Mucosa of rectum (tissue), 2 donors: ENCODE results near the gene ABTB2.

Source experiments
- H3K27ac ChIP-seq, 2 donors: one replicate each; pipeline ENCODE4 v1.7.0; 2013; ENCODE audit warnings: inconsistent platforms in 2 of 2, low read depth in 2 of 2, low read length in 2 of 2
- H3K27me3 ChIP-seq, 2 donors: one replicate each; pipeline ENCODE4 v1.7.0; 2013; ENCODE audit warnings: low read length in 2 of 2; ENCODE audit not compliant: control insufficient read depth in 2 of 2, insufficient read depth in 2 of 2
- H3K36me3 ChIP-seq, 2 donors: one replicate each; pipeline ENCODE4 v1.7.0; 2013; ENCODE audit warnings: low read length in 2 of 2; ENCODE audit not compliant: control insufficient read depth in 2 of 2, insufficient read depth in 2 of 2
- H3K4me1 ChIP-seq, 2 donors: one replicate each; pipeline ENCODE4 v1.7.0; 2013; ENCODE audit warnings: low read length in 2 of 2, mild to moderate bottlenecking in 1 of 2; ENCODE audit not compliant: control insufficient read depth in 2 of 2, insufficient read depth in 2 of 2
- H3K4me3 ChIP-seq, 2 donors: one replicate each; pipeline ENCODE4 v1.7.0; 2013; ENCODE audit warnings: low read length in 2 of 2
- H3K9ac ChIP-seq, 2 donors: one replicate each; pipeline ENCODE4 v1.7.0; 2013; ENCODE audit warnings: low read length in 2 of 2, low read depth in 1 of 2, mild to moderate bottlenecking in 1 of 2
- H3K9me3 ChIP-seq, 2 donors: one replicate each; pipeline ENCODE4 v1.7.0; 2013; ENCODE audit warnings: low read length in 2 of 2; ENCODE audit not compliant: control insufficient read depth in 2 of 2
- donor health status: healthy.
- donor health status: Normal muscosa, but diverticular disease.

Gene ABTB2

DNA sequence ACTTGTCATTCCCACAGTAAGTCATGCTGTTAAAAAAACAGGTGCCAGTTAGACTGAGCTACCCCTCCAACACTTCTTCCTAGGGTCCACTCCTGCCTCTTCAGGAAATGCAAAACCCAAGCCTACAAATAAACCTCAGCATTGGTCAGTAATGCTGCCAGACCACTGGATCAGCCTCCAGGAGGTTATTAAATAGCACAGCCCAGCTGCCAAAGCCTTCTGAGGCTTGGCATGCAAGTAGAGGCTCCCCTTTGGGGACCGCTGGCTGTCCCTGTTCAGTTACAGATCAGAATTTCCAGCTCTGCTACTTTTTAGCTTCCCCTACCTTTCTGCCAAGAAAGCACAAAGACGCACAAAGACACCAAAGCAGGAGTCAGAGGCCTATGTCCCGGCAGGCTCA, 33.3 kb downstream of the ABTB2 start:
- H3K27me3 ChIP-seq = no peaks in the 10 kb centered on the region
- H3K4me3 ChIP-seq = no peak overlapping the region
- H3K9ac ChIP-seq = no peak overlapping the region
- no peaks in the 10 kb centered on the region for H3K4me1 ChIP-seq
- no peaks in the 10 kb centered on the region for H3K36me3 ChIP-seq
- H3K9me3 ChIP-seq = no peaks in the 10 kb centered on the region
- H3K27ac ChIP-seq = no peak overlapping the region

DNA sequence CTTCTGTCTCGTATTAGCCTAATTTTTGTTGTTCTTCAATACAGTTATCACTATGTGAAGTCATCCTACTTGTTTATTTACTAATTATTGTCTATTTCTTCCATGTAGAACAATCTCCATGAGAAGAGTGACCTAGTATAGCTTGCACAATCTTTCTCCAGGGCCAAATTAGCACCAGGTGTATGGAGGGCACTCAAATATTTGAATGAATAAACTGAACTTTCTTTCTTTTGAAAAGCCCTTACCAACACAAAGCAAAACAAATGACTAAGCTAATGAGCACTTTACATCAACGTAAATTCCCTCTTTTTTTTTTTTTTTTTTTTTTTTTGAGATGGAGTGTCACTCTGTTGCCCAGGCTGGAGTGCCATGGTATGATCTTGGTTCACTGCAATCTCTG, 34.2 kb downstream of the ABTB2 start:
- H3K27ac ChIP-seq = no peak overlapping the region
- H3K27me3 ChIP-seq = no peaks in the 10 kb centered on the region
- H3K9me3 ChIP-seq = no peaks in the 10 kb centered on the region
- peaks cover 0 to 8% of the 10 kb centered on the region in 2 donors for H3K4me1 ChIP-seq
- H3K9ac ChIP-seq = no peak overlapping the region
- no peaks in the 10 kb centered on the region for H3K36me3 ChIP-seq
- no peak overlapping the region for H3K4me3 ChIP-seq

DNA sequence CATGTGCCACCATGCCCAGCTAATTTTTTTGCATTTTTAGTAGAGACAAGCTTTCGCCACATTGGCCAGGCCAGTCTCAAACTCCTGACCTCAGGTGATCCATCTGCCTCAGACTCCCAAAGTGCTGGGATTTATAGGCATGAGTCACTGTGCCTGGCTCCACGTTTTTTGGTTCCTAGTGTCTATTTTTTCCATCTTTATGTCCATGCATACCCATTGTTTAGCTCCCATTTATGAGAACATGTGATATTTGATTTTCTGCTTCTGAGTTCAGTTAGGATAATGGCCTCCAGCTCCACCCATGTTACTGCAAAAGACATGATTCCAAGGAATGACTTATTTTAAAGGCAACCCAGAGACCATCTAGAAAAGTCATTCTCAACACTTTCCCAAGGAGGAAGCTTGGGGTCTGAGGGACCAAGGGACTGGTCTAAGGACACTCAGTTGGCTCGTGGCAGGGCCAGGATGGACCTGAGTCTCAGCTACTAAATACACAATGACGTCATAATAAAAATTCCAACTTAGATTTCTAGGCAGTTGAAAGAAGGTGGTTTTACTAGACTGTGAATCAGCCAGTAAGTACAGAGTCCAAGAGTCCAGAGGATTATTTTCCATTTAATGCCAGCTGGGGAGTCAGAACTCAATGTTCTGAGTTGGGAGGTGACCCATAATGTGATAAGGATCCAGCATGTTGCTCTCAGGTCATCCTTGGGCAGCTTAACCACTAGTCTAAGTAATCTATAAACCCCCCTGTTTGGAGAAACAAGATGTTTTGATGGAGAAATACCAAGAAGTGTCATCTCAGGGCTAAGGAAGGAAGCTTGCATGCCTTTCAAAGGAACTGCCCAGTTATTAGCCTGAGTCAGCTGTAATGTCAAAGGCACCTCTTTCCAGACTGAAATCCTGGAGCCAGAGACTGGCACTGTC, 39.4 kb downstream of the ABTB2 start:
- no peak overlapping the region for H3K9ac ChIP-seq
- peak overlapping the region; percentile 72 to 89 for H3K27ac ChIP-seq
- H3K36me3 ChIP-seq = no peaks in the 10 kb centered on the region

DNA sequence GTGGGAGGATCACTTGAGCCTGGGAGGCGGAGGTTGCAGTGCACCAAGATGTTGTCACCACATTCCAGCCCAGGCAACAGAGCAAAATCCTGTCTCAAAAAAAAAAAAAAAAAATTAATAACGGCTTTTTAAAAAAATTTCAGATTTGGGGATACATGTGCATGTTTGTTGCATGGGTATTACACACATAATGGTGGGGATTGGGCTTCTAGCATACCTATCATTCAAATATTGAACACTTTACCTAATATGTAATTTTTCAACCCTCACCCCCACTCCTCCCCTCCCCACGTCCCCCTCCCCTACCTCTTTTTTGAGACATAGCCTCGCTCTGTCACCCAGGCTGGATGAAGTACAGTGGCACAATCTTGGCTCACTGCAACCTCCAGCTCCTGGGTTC, 40.1 kb downstream of the ABTB2 start:
- Histone ChIP-seq H3K4me1 (peaks cover 2 to 22% of the 10 kb centered on the region in 2 donors), H3K4me3 (no peak overlapping the region), H3K9me3 (no peaks in the 10 kb centered on the region), H3K36me3 (no peaks in the 10 kb centered on the region), H3K27me3 (no peaks in the 10 kb centered on the region), H3K27ac (peak overlapping the region; percentile 28 to 89), H3K9ac (no peak overlapping the region)

More for the DNA sequence above, 39.4 kb downstream of the ABTB2 start:
- no peaks in the 10 kb centered on the region for H3K27me3 ChIP-seq
- H3K4me3 ChIP-seq = no peak overlapping the region
- H3K4me1 ChIP-seq = peaks cover 2 to 22% of the 10 kb centered on the region in 2 donors
- H3K9me3 ChIP-seq = no peaks in the 10 kb centered on the region

GRCh38 chr11:34317036-34317360, 40.8 kb downstream of the ABTB2 start:
- no peak overlapping the region for H3K9ac ChIP-seq
- peaks cover 2 to 22% of the 10 kb centered on the region in 2 donors for H3K4me1 ChIP-seq
- no peaks in the 10 kb centered on the region for H3K36me3 ChIP-seq
- no peaks in the 10 kb centered on the region for H3K9me3 ChIP-seq
- H3K4me3 ChIP-seq = no peak overlapping the region
- no peaks in the 10 kb centered on the region for H3K27me3 ChIP-seq
- H3K27ac ChIP-seq = no peak overlapping the region

DNA sequence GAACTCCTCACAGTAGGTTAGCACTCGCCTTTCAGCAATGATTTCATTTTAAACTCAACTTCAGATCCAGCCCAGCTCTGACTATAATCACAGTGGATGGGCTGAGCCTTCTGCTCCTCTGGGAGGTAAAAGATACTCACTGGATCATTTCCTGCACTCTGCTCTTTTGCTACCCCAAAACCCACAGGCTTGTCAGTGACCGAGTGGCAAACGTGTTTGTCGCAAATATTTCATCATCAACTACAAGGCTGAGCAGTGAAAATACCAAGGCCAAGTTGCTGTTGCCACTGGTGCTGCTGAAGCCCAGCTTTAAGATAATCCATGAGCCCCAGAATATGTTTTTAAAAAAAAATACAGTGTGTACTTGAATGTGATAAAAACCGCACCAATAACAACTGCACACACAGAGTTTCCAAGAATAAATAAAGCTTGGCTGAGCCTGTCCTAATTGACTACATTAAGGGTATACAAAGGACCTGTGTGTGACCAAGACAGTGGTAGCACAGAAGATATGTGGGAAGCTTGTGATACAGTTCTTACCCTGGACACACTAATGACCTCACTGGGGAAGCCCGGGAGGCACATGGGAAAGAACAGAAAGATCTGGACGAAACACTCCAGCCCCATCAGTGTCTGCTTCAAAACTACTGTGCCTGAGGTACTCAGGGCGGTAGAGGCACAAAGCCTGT, 41.3 kb downstream of the ABTB2 start:
- Histone ChIP-seq H3K36me3 (no peaks in the 10 kb centered on the region), H3K4me3 (no peak overlapping the region), H3K4me1 (peaks cover 2 to 22% of the 10 kb centered on the region in 2 donors), H3K27me3 (no peaks in the 10 kb centered on the region), H3K9ac (no peak overlapping the region), H3K27ac (no peak overlapping the region), H3K9me3 (no peaks in the 10 kb centered on the region)

GRCh38 chr11:34315394-34315793, 42.4 kb downstream of the ABTB2 start:
- H3K4me1 ChIP-seq = peaks cover 2 to 22% of the 10 kb centered on the region in 2 donors

GRCh38 chr11:34314936-34315335, 42.9 kb downstream of the ABTB2 start:
- peaks cover 2 to 22% of the 10 kb centered on the region in 2 donors for H3K4me1 ChIP-seq
- no peak overlapping the region for H3K27ac ChIP-seq
- no peaks in the 10 kb centered on the region for H3K27me3 ChIP-seq
- no peaks in the 10 kb centered on the region for H3K9me3 ChIP-seq
- no peaks in the 10 kb centered on the region for H3K36me3 ChIP-seq
- no peak overlapping the region for H3K4me3 ChIP-seq
- H3K9ac ChIP-seq = no peak overlapping the region

More at GRCh38 chr11:34315394-34315793, 42.4 kb downstream of the ABTB2 start:
- H3K4me3 ChIP-seq = no peak overlapping the region
- H3K27me3 ChIP-seq = no peaks in the 10 kb centered on the region
- no peaks in the 10 kb centered on the region for H3K36me3 ChIP-seq
- H3K9ac ChIP-seq = no peak overlapping the region
- H3K9me3 ChIP-seq = no peaks in the 10 kb centered on the region
- H3K27ac ChIP-seq = no peak overlapping the region

DNA sequence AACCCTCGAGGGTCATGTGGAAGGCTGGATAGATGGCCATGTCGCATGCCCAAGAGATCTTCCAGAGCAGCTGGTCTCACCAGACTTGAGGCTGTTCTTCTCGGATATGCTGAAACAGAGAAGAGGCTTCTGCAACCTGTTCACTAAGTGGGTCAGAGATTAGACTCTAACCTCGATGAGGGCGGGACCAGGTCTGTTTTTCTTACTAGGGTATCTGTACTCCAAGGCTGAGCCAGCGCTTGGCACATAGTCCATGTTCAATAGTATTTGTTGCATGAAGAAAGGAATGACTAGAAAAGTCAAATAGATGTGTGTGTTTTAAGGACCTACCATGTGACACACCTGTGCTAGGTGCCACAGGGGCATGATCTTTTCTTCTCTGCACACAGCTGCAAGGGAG, 43.6 kb downstream of the ABTB2 start:
- Histone ChIP-seq H3K27ac (no peak overlapping the region), H3K9ac (no peak overlapping the region), H3K9me3 (no peaks in the 10 kb centered on the region), H3K4me1 (peaks cover 2 to 19% of the 10 kb centered on the region in 2 donors), H3K4me3 (no peak overlapping the region), H3K36me3 (no peaks in the 10 kb centered on the region), H3K27me3 (no peaks in the 10 kb centered on the region)

GRCh38 chr11:34313099-34313517, 44.7 kb downstream of the ABTB2 start:
- peaks cover 0 to 11% of the 10 kb centered on the region in 2 donors for H3K4me1 ChIP-seq
- no peak overlapping the region for H3K27ac ChIP-seq
- H3K27me3 ChIP-seq = no peaks in the 10 kb centered on the region

More at GRCh38 chr11:34313099-34313517, 44.7 kb downstream of the ABTB2 start:
- Histone ChIP-seq H3K9me3 (no peaks in the 10 kb centered on the region), H3K4me3 (no peak overlapping the region), H3K9ac (no peak overlapping the region), H3K36me3 (no peaks in the 10 kb centered on the region)
